ENCODE results near the gene THSD4. TPM values are rescaled to one million over a fixed set of nuclear protein-coding genes. Genes with fewer than 3 reads are reported as not detected.
A peak's percentile ranks its signal among the peaks of the same experiment; 100 is the strongest.

The THSD4 gene
- total RNA-seq, 1 experiment from 2014 or later: 29.3 TPM

GRCh38 chr15:71430782-71431181 lies 315.5 kb downstream of the THSD4 start:
- intact Hi-C loops (cut with micrococcal nuclease; ENCODE audit: unreplicated experiment): loop anchor here (10.0 kb wide), 1 partner anchor 106 kb away; no protein-coding TSS in a partner anchor
- CTCF ChIA-PET: interaction anchor here (0.7 kb wide), 1 partner anchor 421 kb away, joined by 9 read pairs; no protein-coding TSS in a partner anchor

DNA sequence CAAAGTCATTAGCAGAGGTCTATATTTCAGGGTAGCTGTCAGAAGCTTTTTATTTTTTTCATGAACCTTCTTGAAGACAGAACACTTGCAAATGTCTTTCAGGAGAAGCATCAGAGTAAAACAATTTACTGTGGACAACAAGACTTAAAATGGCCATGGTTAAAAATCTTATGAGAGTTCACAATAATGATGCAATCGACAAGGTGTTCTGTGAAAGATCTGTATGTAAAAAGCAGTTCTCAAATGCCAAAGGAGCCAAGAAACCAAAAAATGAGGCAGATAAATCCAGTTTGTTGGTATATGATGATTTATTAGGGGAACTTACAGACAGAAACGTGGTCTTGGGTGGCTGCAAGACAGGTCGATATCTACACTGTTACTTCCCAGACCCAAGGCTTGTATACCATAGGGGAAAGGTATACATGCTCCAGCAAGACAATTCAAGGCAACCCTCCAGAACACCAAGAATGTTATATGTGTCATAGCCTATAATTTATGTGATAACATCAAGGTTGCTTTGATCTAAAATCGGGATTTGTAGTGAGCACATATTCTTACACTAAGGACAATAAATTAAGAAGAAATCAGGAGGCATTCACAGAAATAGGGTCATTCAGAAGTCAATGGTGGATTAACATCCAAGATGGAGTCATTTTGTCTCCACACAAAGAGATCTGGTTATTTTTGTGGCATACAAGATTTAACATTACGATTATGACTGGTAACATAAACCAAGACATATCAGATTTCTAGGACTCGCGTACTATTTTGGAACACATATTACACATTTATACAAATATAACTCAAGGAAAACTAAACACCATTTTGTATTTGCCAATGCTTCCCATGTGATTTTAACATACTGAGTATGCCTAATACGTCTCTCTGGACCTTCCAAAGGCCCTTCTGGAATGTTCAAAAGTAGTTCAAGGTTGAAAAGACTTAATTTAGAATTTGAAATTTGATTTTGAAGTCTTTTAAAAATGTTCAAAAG lies 316.4 kb downstream of the THSD4 start:
- Histone ChIP-seq H2AFZ (no peak overlapping the region), H3K27me3 (ENCODE audit: insufficient read depth, low read depth) (no peaks in the 10 kb centered on the region), H3K27ac (peak overlapping the region; percentile 37; the same call in 1 of the 2 replicates), H3K4me1 (replicated peaks; ENCODE audit: insufficient read depth) (no peaks in the 10 kb centered on the region; the same call in none of the 2 replicates), H3K4me2 (no peak overlapping the region), H3K36me3 (ENCODE audit: low read depth) (no peaks in the 10 kb centered on the region), H3K4me3 (no peak overlapping the region), H3K79me2 (ENCODE audit: low read depth) (no peaks in the 10 kb centered on the region), H3F3A (ENCODE audit: insufficient read depth, low read depth) (no peaks in the 10 kb centered on the region), H3K9me2 (ENCODE audit: insufficient read depth) (no peaks in the 10 kb centered on the region), H4K20me1 (ENCODE audit: insufficient read depth) (no peaks in the 10 kb centered on the region), H3K9me3 (ENCODE audit: insufficient read depth, low read depth) (peaks cover 2% of the 10 kb centered on the region; the same call in 1 of the 2 replicates)
- CTCF ChIA-PET: interaction anchor here (0.7 kb wide), 1 partner anchor 420 kb away, joined by 9 read pairs; no protein-coding TSS in a partner anchor
- intact Hi-C loops (cut with micrococcal nuclease; ENCODE audit: unreplicated experiment): loop anchor here (10.0 kb wide), 1 partner anchor 107 kb away; no protein-coding TSS in a partner anchor
- TF ChIP-seq CTCF (conservative IDR thresholded peaks at IDR 0.05) (no peak), EZH2 (IDR thresholded peaks at IDR 0.05; ENCODE audit: low read depth) (no peak)
- POLR2A ChIA-PET (ENCODE audit: unreplicated experiment): interaction anchor here (0.7 kb wide), 1 partner anchor 44 kb away, joined by 10 read pairs; no protein-coding TSS in a partner anchor
- no TSS peak for BruUV-seq (replicated peaks)
- DNase-seq: no peak

More at GRCh38 chr15:71430782-71431181, 315.5 kb downstream of the THSD4 start:
- no peaks in the 10 kb centered on the region for H3K9me3 ChIP-seq (ENCODE audit: insufficient read depth, low read depth)
- H3K9me2 ChIP-seq (ENCODE audit: insufficient read depth): no peaks in the 10 kb centered on the region
- H2AFZ ChIP-seq: no peak overlapping the region
- TF ChIP-seq EZH2 (IDR thresholded peaks at IDR 0.05; ENCODE audit: low read depth) (no peak), CTCF (conservative IDR thresholded peaks at IDR 0.05) (no peak)
- H3K27me3 ChIP-seq (ENCODE audit: insufficient read depth, low read depth): no peaks in the 10 kb centered on the region
- H3K4me2 ChIP-seq: no peak overlapping the region
- no TSS peak for BruUV-seq (replicated peaks)
- no peak for DNase-seq
- H3K36me3 ChIP-seq (ENCODE audit: low read depth): no peaks in the 10 kb centered on the region
- no peak overlapping the region for H3K4me3 ChIP-seq
- H3K4me1 ChIP-seq (replicated peaks; ENCODE audit: insufficient read depth): no peaks in the 10 kb centered on the region; the same call in none of the 2 replicates
- POLR2A ChIA-PET (ENCODE audit: unreplicated experiment): interaction anchor here (0.7 kb wide), 1 partner anchor 43 kb away, joined by 10 read pairs; no protein-coding TSS in a partner anchor
- no peaks in the 10 kb centered on the region for H3K79me2 ChIP-seq (ENCODE audit: low read depth)
- H4K20me1 ChIP-seq (ENCODE audit: insufficient read depth): no peaks in the 10 kb centered on the region
- no peaks in the 10 kb centered on the region for H3F3A ChIP-seq (ENCODE audit: insufficient read depth, low read depth)
- H3K27ac ChIP-seq: peak overlapping the region; percentile 37; the same call in 1 of the 2 replicates

- POLR2A ChIA-PET (ENCODE audit: unreplicated experiment): no interaction called here
Measured at GRCh38 chr15:71433402-71433801, 318.1 kb downstream of the THSD4 start.

More at GRCh38 chr15:71433402-71433801, 318.1 kb downstream of the THSD4 start:
- Histone ChIP-seq H2AFZ (no peak overlapping the region), H3K27ac (no peak overlapping the region), H3K4me1 (replicated peaks; ENCODE audit: insufficient read depth) (peaks cover 10% of the 10 kb centered on the region), H3K4me3 (no peak overlapping the region), H3K27me3 (ENCODE audit: insufficient read depth, low read depth) (no peaks in the 10 kb centered on the region), H3K36me3 (ENCODE audit: low read depth) (no peaks in the 10 kb centered on the region), H3K79me2 (ENCODE audit: low read depth) (no peaks in the 10 kb centered on the region), H3K9me3 (ENCODE audit: insufficient read depth, low read depth) (peaks cover 8% of the 10 kb centered on the region; the same call in 1 of the 2 replicates), H3K4me2 (no peak overlapping the region), H3K9me2 (ENCODE audit: insufficient read depth) (no peaks in the 10 kb centered on the region), H4K20me1 (ENCODE audit: insufficient read depth) (no peaks in the 10 kb centered on the region), H3F3A (ENCODE audit: insufficient read depth, low read depth) (no peaks in the 10 kb centered on the region; the same call in 1 of the 2 replicates)
- CTCF ChIA-PET: interaction anchor here (0.8 kb wide), 1 partner anchor 530 kb away, joined by 4 read pairs; no protein-coding TSS in a partner anchor
- DNase-seq: no peak
- no TSS peak for BruUV-seq (replicated peaks)
- intact Hi-C loops (cut with micrococcal nuclease; ENCODE audit: unreplicated experiment): loop anchor here (10.0 kb wide), 1 partner anchor 109 kb away; no protein-coding TSS in a partner anchor
- TF ChIP-seq CTCF (conservative IDR thresholded peaks at IDR 0.05) (no peak), EZH2 (IDR thresholded peaks at IDR 0.05; ENCODE audit: low read depth) (no peak)
